Activated naive CD4-positive, alpha-beta T cell treated with anti-CD3 and anti-CD28 coated beads, Interleukin-2, amount 10 ng/mL, durations not matched to agents 7 days and 5 days (primary cell): ENCODE results near the gene KISS1.

Experiments used
- CTCF ChIA-PET: fragments of 350-600 bp; sonication (Branson Sonifier 250); formaldehyde crosslinking; loops from one replicate; lab custom pipeline; 2021; ENCODE audit warnings: antibody characterized with exemption; lab: Charles Lee
- DNase-seq: peaks from one replicate; pipeline ENCODE4 v3.0.0-alpha.2; 2020
- H3K27ac Mint-ChIP-seq: one replicate; pipeline ENCODE4 v1.8.0; 2021; ENCODE audit warnings: mild to moderate bottlenecking, moderate library complexity, mixed read lengths
- H3K27me3 Mint-ChIP-seq: one replicate; pipeline ENCODE4 v1.8.0; 2021; ENCODE audit warnings: mild to moderate bottlenecking, mixed read lengths
- H3K36me3 Mint-ChIP-seq: one replicate; pipeline ENCODE4 v1.8.0; 2021; ENCODE audit warnings: mixed read lengths
- H3K4me1 Mint-ChIP-seq: one replicate; pipeline ENCODE4 v1.8.0; 2021; ENCODE audit warnings: mixed read lengths
- H3K4me3 Mint-ChIP-seq: one replicate; pipeline ENCODE4 v1.8.0; 2021; ENCODE audit warnings: mild to moderate bottlenecking, moderate library complexity, mixed read lengths
- H3K9me3 Mint-ChIP-seq: one replicate; pipeline ENCODE4 v1.8.0; 2021; ENCODE audit warnings: mixed read lengths

The KISS1 gene

GRCh38 chr1:204152310-204153044 is 43.8 kb downstream of the KISS1 start:
- no peaks in the 10 kb centered on the region for H3K4me1 Mint-ChIP-seq

GRCh38 chr1:204151552-204152309 is 44.6 kb downstream of the KISS1 start, which contains the start of gene ETNK2:
Gene ETNK2 (minus strand): TSS chr1:204152044. CDS start chr1:204151852, 192 bp downstream.
- CTCF ChIA-PET, result no interaction called here
- Mint-ChIP-seq H3K27ac (no peak within 1 kb of the TSS), H3K4me3 (peak within 1 kb of the TSS; percentile 50), H3K27me3 (peaks cover 66% of the 10 kb centered on the region), H3K4me1 (no peaks in the 10 kb centered on the region), H3K9me3 (no peaks in the 10 kb centered on the region), H3K36me3 (no peaks in the 10 kb centered on the region)
- peak; percentile 58 for DNase-seq

More at GRCh38 chr1:204152310-204153044, 43.8 kb downstream of the KISS1 start:
- DNase-seq, result no peak
- no peaks in the 10 kb centered on the region for H3K36me3 Mint-ChIP-seq
- peak overlapping the region; percentile 50 for H3K4me3 Mint-ChIP-seq
- no peak overlapping the region for H3K27ac Mint-ChIP-seq
- H3K27me3 Mint-ChIP-seq, result peaks cover 68% of the 10 kb centered on the region
- H3K9me3 Mint-ChIP-seq, result no peaks in the 10 kb centered on the region
- CTCF ChIA-PET, result no interaction called here

GRCh38 chr1:204150702-204151551 is 45.4 kb downstream of the KISS1 start:
- peaks cover 66% of the 10 kb centered on the region for H3K27me3 Mint-ChIP-seq
- no peak overlapping the region for H3K27ac Mint-ChIP-seq
- CTCF ChIA-PET, result interaction anchor here (1.1 kb wide), 1 partner anchor 12 kb away, joined by 4 read pairs; no protein-coding TSS in a partner anchor
- no peaks in the 10 kb centered on the region for H3K36me3 Mint-ChIP-seq
- peak overlapping the region; percentile 49 for H3K4me3 Mint-ChIP-seq
- no peaks in the 10 kb centered on the region for H3K4me1 Mint-ChIP-seq
- no peaks in the 10 kb centered on the region for H3K9me3 Mint-ChIP-seq
- DNase-seq, result no peak

GRCh38 chr1:204149635-204150565 is 46.4 kb downstream of the KISS1 start:
- H3K9me3 Mint-ChIP-seq, result no peaks in the 10 kb centered on the region

GRCh38 chr1:204149107-204149506 is 47.2 kb downstream of the KISS1 start:
- Mint-ChIP-seq H3K4me3 (no peak overlapping the region), H3K36me3 (no peaks in the 10 kb centered on the region), H3K9me3 (no peaks in the 10 kb centered on the region), H3K4me1 (no peaks in the 10 kb centered on the region), H3K27ac (no peak overlapping the region), H3K27me3 (peaks cover 54% of the 10 kb centered on the region)
- CTCF ChIA-PET, result interaction anchor here (1.2 to 1.8 kb wide), 2 partner anchors 13 to 21 kb away, joined by 3 to 4 read pairs; no protein-coding TSS in a partner anchor
- peak; percentile 10 for DNase-seq

More at GRCh38 chr1:204149635-204150565, 46.4 kb downstream of the KISS1 start:
- no peaks in the 10 kb centered on the region for H3K4me1 Mint-ChIP-seq
- no peak overlapping the region for H3K27ac Mint-ChIP-seq
- peaks cover 62% of the 10 kb centered on the region for H3K27me3 Mint-ChIP-seq
- DNase-seq, result peak; percentile 6
- no peaks in the 10 kb centered on the region for H3K36me3 Mint-ChIP-seq
- CTCF ChIA-PET, result interaction anchor here (1.1 to 1.8 kb wide), 3 partner anchors 12 to 21 kb away, joined by 3 to 4 read pairs (median 4); no protein-coding TSS in a partner anchor
- peak overlapping the region; percentile 49 for H3K4me3 Mint-ChIP-seq

- H3K9me3 Mint-ChIP-seq, result no peaks in the 10 kb centered on the region
- H3K4me3 Mint-ChIP-seq, result no peak overlapping the region
- peaks cover 40% of the 10 kb centered on the region for H3K27me3 Mint-ChIP-seq
- H3K36me3 Mint-ChIP-seq, result no peaks in the 10 kb centered on the region
- H3K27ac Mint-ChIP-seq, result no peak overlapping the region
- peak; percentile 8 for DNase-seq
- H3K4me1 Mint-ChIP-seq, result no peaks in the 10 kb centered on the region
- CTCF ChIA-PET, result interaction anchor here (1.0 to 1.8 kb wide), 2 partner anchors 15 to 19 kb away, joined by 4 read pairs; no protein-coding TSS in a partner anchor
Measured at GRCh38 chr1:204147406-204148383, 48.6 kb downstream of the KISS1 start.

GRCh38 chr1:204146965-204147364 is 49.3 kb downstream of the KISS1 start:
- H3K36me3 Mint-ChIP-seq, result no peaks in the 10 kb centered on the region
- no peaks in the 10 kb centered on the region for H3K4me1 Mint-ChIP-seq
- peaks cover 33% of the 10 kb centered on the region for H3K27me3 Mint-ChIP-seq
- CTCF ChIA-PET, result interaction anchor here (1.0 kb wide), 1 partner anchor 16 kb away, joined by 4 read pairs; no protein-coding TSS in a partner anchor
- DNase-seq, result peak; percentile 6
- no peak overlapping the region for H3K27ac Mint-ChIP-seq
- H3K4me3 Mint-ChIP-seq, result no peak overlapping the region
- no peaks in the 10 kb centered on the region for H3K9me3 Mint-ChIP-seq

- peaks cover 28% of the 10 kb centered on the region for H3K27me3 Mint-ChIP-seq
- H3K9me3 Mint-ChIP-seq, result no peaks in the 10 kb centered on the region
Measured at GRCh38 chr1:204146309-204146708, 50.0 kb downstream of the KISS1 start.

GRCh38 chr1:204145033-204145504 is 51.2 kb downstream of the KISS1 start:
- no peak overlapping the region for H3K27ac Mint-ChIP-seq
- no peaks in the 10 kb centered on the region for H3K4me1 Mint-ChIP-seq
- H3K4me3 Mint-ChIP-seq, result no peak overlapping the region
- no peaks in the 10 kb centered on the region for H3K36me3 Mint-ChIP-seq
- no peaks in the 10 kb centered on the region for H3K9me3 Mint-ChIP-seq
- no peak for DNase-seq
- H3K27me3 Mint-ChIP-seq, result peaks cover 16% of the 10 kb centered on the region
- CTCF ChIA-PET, result interaction anchor here (0.8 to 1.7 kb wide), 2 partner anchors 16 to 18 kb away, joined by 3 to 7 read pairs; no protein-coding TSS in a partner anchor

More at GRCh38 chr1:204146309-204146708, 50.0 kb downstream of the KISS1 start:
- no peaks in the 10 kb centered on the region for H3K4me1 Mint-ChIP-seq
- no peak for DNase-seq
- CTCF ChIA-PET, result interaction anchor here (1.0 kb wide), 1 partner anchor 17 kb away, joined by 4 read pairs; no protein-coding TSS in a partner anchor
- H3K4me3 Mint-ChIP-seq, result no peak overlapping the region
- no peaks in the 10 kb centered on the region for H3K36me3 Mint-ChIP-seq
- H3K27ac Mint-ChIP-seq, result no peak overlapping the region

- CTCF ChIA-PET, result no interaction called here
- no peak overlapping the region for H3K4me3 Mint-ChIP-seq
- H3K36me3 Mint-ChIP-seq, result no peaks in the 10 kb centered on the region
- H3K27me3 Mint-ChIP-seq, result no peaks in the 10 kb centered on the region
- no peak overlapping the region for H3K27ac Mint-ChIP-seq
- H3K9me3 Mint-ChIP-seq, result no peaks in the 10 kb centered on the region
- DNase-seq, result no peak
- H3K4me1 Mint-ChIP-seq, result no peaks in the 10 kb centered on the region
Measured at GRCh38 chr1:204143276-204144041, 52.8 kb downstream of the KISS1 start.
